RWPE1 (cell line): Measurements from ENCODE around the gene TCP11.

ENCODE experiments used
- CTCF ChIA-PET: fragments of 350-600 bp; sonication (Branson Sonifier 250); formaldehyde crosslinking; extraction: SDS; loops from one replicate; lab custom pipeline; 2021; lab: Yijun Ruan, JAX
- POLR2A ChIA-PET: fragments of 400-600 bp; formaldehyde crosslinking; extraction: SDS; loops from one replicate; lab custom pipeline; 2020; ENCODE audit warnings: antibody characterized with exemption; ENCODE audit not compliant: low non-redundant PET; lab: Yijun Ruan, JAX
- DNase-seq: peaks from one replicate; pipeline ENCODE4 v3.0.0; 2012; ENCODE audit warnings: low spot score
- H3K27ac ChIP-seq: fragments of 450-650 bp; 2 replicates; pipeline ENCODE4 v1.5.1; 2017
- CTCF ChIP-seq: fragments of 450-650 bp; conservative IDR thresholded peaks from 2 replicates; pipeline ENCODE4 v1.5.1; 2017; ENCODE audit warnings: low read depth, mild to moderate bottlenecking

The TCP11 gene

GRCh38 chr6:35141007-35141655 is at the start of gene TCP11:
Gene TCP11, minus strand, starts transcription at chr6:35141339. Its CDS starts 469 bp downstream, at chr6:35140870.
- POLR2A ChIA-PET, result no interaction called here
- CTCF ChIA-PET, result no interaction called here
- no peak for DNase-seq
- TF ChIP-seq CTCF, result no peak
- H3K27ac ChIP-seq, result no peak within 1 kb of the TSS

GRCh38 chr6:35190306-35190705 is 49.2 kb upstream of the TCP11 start:
- ChIA-PET CTCF (interaction anchor here (0.8 kb wide), 1 partner anchor 11 kb away, joined by 3 read pairs; no protein-coding TSS in a partner anchor), POLR2A (no interaction called here)
- no peak overlapping the region for H3K27ac ChIP-seq
- TF ChIP-seq CTCF, result no peak
- no peak for DNase-seq

GRCh38 chr6:35188886-35189285 is 47.7 kb upstream of the TCP11 start:
- TF ChIP-seq CTCF, result no peak
- ChIA-PET CTCF (interaction anchor here (0.6 kb wide), 1 partner anchor 43 kb away, joined by 3 read pairs; no protein-coding TSS in a partner anchor), POLR2A (no interaction called here)
- H3K27ac ChIP-seq, result no peak overlapping the region
- no peak for DNase-seq

- H3K27ac ChIP-seq, result no peak overlapping the region
- POLR2A ChIA-PET, result no interaction called here
- no peak for TF ChIP-seq CTCF
- DNase-seq, result no peak
- CTCF ChIA-PET, result no interaction called here
Measured at GRCh38 chr6:35186571-35186970, 45.4 kb upstream of the TCP11 start.

GRCh38 chr6:35185971-35186370 is 44.8 kb upstream of the TCP11 start:
- TF ChIP-seq CTCF, result no peak
- DNase-seq, result no peak
- ChIA-PET POLR2A (no interaction called here), CTCF (interaction anchor here (1.1 kb wide), 1 partner anchor 55 kb away, joined by 3 read pairs; no protein-coding TSS in a partner anchor)
- no peak overlapping the region for H3K27ac ChIP-seq

GRCh38 chr6:35185302-35185681 is 44.2 kb upstream of the TCP11 start:
- DNase-seq, result peak; percentile 50

More at GRCh38 chr6:35185302-35185681, 44.2 kb upstream of the TCP11 start:
- TF ChIP-seq CTCF, result no peak
- H3K27ac ChIP-seq, result peak overlapping the region; percentile 13; the same call in 1 of the 2 replicates
- CTCF ChIA-PET, result interaction anchor here (1.1 kb wide), 1 partner anchor 55 kb away, joined by 3 read pairs; no protein-coding TSS in a partner anchor
- POLR2A ChIA-PET, result no interaction called here
